ENCODE measurements around the gene FANCC. TPM values are rescaled to one million over a fixed set of nuclear protein-coding genes. Genes with fewer than 3 reads are reported as not detected.

FANCC gene
- total RNA-seq, 1 experiment from 2014 or later: 44.7 TPM

DNA sequence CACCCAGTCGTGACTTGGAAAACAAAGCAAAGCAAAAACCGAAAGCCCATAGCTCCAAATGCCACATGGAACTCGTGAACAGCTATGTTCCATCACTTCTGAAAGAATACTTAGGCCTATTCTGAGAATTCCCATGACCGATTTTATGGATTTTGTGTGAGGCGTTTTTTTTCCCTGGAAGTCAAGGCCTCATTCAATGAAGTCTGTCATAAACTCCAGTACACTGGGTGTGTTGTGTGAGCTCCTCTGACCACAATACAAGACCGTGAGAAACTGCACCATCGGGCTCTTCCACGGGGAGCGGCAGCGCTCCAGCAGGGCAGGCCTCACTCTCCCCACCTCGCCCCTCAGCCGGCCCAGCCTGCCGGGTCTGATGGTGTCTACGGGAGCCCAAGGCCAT lies 209.5 kb downstream of the FANCC start:
- H3K4me3 ChIP-seq: no peak overlapping the region
- ChIA-PET CTCF (interaction anchor here (1.0 kb wide), 1 partner anchor 19 kb away, joined by 5 read pairs; no protein-coding TSS in a partner anchor), POLR2A (ENCODE audit: unreplicated experiment) (no interaction called here)
- DNase-seq: no peak
- H2AFZ ChIP-seq: no peak overlapping the region
- peaks cover 36% of the 10 kb centered on the region; the same call in 1 of the 2 replicates for H3F3A ChIP-seq (ENCODE audit: insufficient read depth, low read depth)
- H3K4me1 ChIP-seq (replicated peaks; ENCODE audit: insufficient read depth): peaks cover 16% of the 10 kb centered on the region
- no peaks in the 10 kb centered on the region for H3K9me2 ChIP-seq (ENCODE audit: insufficient read depth)
- H3K4me2 ChIP-seq: no peak overlapping the region
- H3K79me2 ChIP-seq (ENCODE audit: low read depth): no peaks in the 10 kb centered on the region
- peaks cover 30% of the 10 kb centered on the region for H3K36me3 ChIP-seq (ENCODE audit: low read depth)
- no peak overlapping the region for H3K27ac ChIP-seq
- no TSS peak for BruUV-seq (replicated peaks)
- no peaks in the 10 kb centered on the region for H3K27me3 ChIP-seq (ENCODE audit: insufficient read depth, low read depth)
- no peaks in the 10 kb centered on the region for H3K9me3 ChIP-seq (ENCODE audit: insufficient read depth, low read depth)
- TF ChIP-seq EZH2 (IDR thresholded peaks at IDR 0.05; ENCODE audit: low read depth): no peak
- TF ChIP-seq CTCF (conservative IDR thresholded peaks at IDR 0.05): no peak
- H4K20me1 ChIP-seq (ENCODE audit: insufficient read depth): no peaks in the 10 kb centered on the region
- intact Hi-C loops (cut with micrococcal nuclease; ENCODE audit: unreplicated experiment): no loop called here

GRCh38 chr9:95107001-95107749 lies 210.3 kb downstream of the FANCC start:
- no peak overlapping the region for H3K27ac ChIP-seq
- no peaks in the 10 kb centered on the region for H3K79me2 ChIP-seq (ENCODE audit: low read depth)
- H3K4me3 ChIP-seq: no peak overlapping the region
- no peaks in the 10 kb centered on the region for H4K20me1 ChIP-seq (ENCODE audit: insufficient read depth)
- BruUV-seq (replicated peaks): no TSS peak
- H3K9me3 ChIP-seq (ENCODE audit: insufficient read depth, low read depth): no peaks in the 10 kb centered on the region
- peaks cover 16% of the 10 kb centered on the region for H3K4me1 ChIP-seq (replicated peaks; ENCODE audit: insufficient read depth)
- ChIA-PET POLR2A (ENCODE audit: unreplicated experiment) (interaction anchor here (0.7 kb wide), 1 partner anchor 325 kb away, joined by 6 read pairs; no protein-coding TSS in a partner anchor), CTCF (interaction anchor here (1.0 kb wide), 1 partner anchor 19 kb away, joined by 5 read pairs; no protein-coding TSS in a partner anchor)
- DNase-seq: no peak
- H3F3A ChIP-seq (ENCODE audit: insufficient read depth, low read depth): peaks cover 33% of the 10 kb centered on the region; the same call in 1 of the 2 replicates
- no peak overlapping the region for H2AFZ ChIP-seq
- H3K36me3 ChIP-seq (ENCODE audit: low read depth): peaks cover 25% of the 10 kb centered on the region
- no peaks in the 10 kb centered on the region for H3K27me3 ChIP-seq (ENCODE audit: insufficient read depth, low read depth)
- H3K9me2 ChIP-seq (ENCODE audit: insufficient read depth): no peaks in the 10 kb centered on the region
- intact Hi-C loops (cut with micrococcal nuclease; ENCODE audit: unreplicated experiment): no loop called here
- no peak overlapping the region for H3K4me2 ChIP-seq
- TF ChIP-seq CTCF (conservative IDR thresholded peaks at IDR 0.05) (no peak), EZH2 (IDR thresholded peaks at IDR 0.05; ENCODE audit: low read depth) (no peak)

DNA sequence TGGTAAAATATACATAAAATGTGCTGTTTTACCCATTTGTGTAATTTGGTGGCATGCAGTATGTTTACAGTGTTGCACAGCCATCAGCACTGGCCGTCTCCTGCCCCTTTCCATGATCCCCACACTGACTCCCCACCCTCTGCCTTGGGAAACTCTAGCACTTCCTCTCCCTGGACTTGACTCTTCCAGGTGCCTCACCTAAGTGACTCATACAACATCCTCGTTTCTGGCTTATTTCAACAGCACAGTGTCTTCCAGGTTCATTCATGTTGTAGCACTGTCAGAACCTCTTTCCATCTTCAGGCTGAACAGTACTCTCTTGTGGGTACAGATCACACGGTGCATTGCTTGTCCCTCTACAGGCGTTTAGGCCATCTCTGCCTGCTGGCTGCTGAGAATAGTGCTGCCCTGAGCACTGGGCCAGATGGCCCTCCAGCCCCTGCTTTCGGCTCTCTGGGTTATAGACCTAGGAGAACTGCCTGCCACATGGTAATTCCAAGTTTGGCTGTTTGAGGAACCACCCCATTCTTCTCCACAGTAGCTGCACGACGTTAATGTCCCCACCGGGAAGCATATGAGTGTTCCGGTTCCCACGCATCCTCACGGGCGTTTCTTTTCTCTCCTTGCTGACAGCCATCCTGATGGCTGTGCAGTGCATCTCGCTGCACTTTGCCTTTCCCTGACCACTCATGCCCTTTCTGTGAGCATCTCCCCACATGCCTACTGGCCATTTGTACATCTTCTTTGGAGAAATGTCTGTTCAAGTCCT lies 211.8 kb downstream of the FANCC start:
- peak overlapping the region; percentile 72 for H3K27ac ChIP-seq
- H3K79me2 ChIP-seq (ENCODE audit: low read depth): no peaks in the 10 kb centered on the region
- ChIA-PET POLR2A (ENCODE audit: unreplicated experiment) (interaction anchor here (0.7 kb wide), 1 partner anchor 343 kb away, joined by 3 read pairs; no protein-coding TSS in a partner anchor), CTCF (no interaction called here)
- no peaks in the 10 kb centered on the region for H3K9me3 ChIP-seq (ENCODE audit: insufficient read depth, low read depth)
- peak overlapping the region; percentile 39 for H3K4me2 ChIP-seq
- no peak overlapping the region for H3K4me3 ChIP-seq
- BruUV-seq (replicated peaks): no TSS peak
- no peaks in the 10 kb centered on the region for H3K9me2 ChIP-seq (ENCODE audit: insufficient read depth)
- intact Hi-C loops (cut with micrococcal nuclease; ENCODE audit: unreplicated experiment): loop anchor here (1.0 kb wide), 1 partner anchor 13 kb away; no protein-coding TSS in a partner anchor
- peak; percentile 44 to 76 for DNase-seq
- H2AFZ ChIP-seq: no peak overlapping the region
- H3K27me3 ChIP-seq (ENCODE audit: insufficient read depth, low read depth): no peaks in the 10 kb centered on the region
- TF ChIP-seq CTCF (conservative IDR thresholded peaks at IDR 0.05): no peak
- no peak for TF ChIP-seq EZH2 (IDR thresholded peaks at IDR 0.05; ENCODE audit: low read depth)
- H4K20me1 ChIP-seq (ENCODE audit: insufficient read depth): no peaks in the 10 kb centered on the region; the same call in 1 of the 2 replicates
- H3F3A ChIP-seq (ENCODE audit: insufficient read depth, low read depth): peaks cover 31% of the 10 kb centered on the region; the same call in 1 of the 2 replicates
- H3K36me3 ChIP-seq (ENCODE audit: low read depth): peaks cover 18% of the 10 kb centered on the region
- H3K4me1 ChIP-seq (replicated peaks; ENCODE audit: insufficient read depth): peaks cover 16% of the 10 kb centered on the region
